Measurements from ENCODE around the gene RUNDC1. TPM values are rescaled to one million over a fixed set of nuclear protein-coding genes. Genes with fewer than 3 reads are reported as not detected.

The RUNDC1 gene
- polyA plus RNA-seq, 1 experiment: 12.9 TPM

GRCh38 chr17:43025290-43025657 lies 44.9 kb downstream of the RUNDC1 start:
- TF ChIP-seq, protein P1, sequence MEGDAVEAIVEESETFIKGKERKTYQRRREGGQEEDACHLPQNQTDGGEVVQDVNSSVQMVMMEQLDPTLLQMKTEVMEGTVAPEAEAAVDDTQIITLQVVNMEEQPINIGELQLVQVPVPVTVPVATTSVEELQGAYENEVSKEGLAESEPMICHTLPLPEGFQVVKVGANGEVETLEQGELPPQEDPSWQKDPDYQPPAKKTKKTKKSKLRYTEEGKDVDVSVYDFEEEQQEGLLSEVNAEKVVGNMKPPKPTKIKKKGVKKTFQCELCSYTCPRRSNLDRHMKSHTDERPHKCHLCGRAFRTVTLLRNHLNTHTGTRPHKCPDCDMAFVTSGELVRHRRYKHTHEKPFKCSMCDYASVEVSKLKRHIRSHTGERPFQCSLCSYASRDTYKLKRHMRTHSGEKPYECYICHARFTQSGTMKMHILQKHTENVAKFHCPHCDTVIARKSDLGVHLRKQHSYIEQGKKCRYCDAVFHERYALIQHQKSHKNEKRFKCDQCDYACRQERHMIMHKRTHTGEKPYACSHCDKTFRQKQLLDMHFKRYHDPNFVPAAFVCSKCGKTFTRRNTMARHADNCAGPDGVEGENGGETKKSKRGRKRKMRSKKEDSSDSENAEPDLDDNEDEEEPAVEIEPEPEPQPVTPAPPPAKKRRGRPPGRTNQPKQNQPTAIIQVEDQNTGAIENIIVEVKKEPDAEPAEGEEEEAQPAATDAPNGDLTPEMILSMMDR (IDR thresholded peaks at IDR 0.05; ENCODE audit: insufficient read depth, low read depth, low read length): no peak
- Histone ChIP-seq H3K4me3 (ENCODE audit: low read depth, low read length) (peak overlapping the region; percentile 50), H3K36me3 (ENCODE audit: control insufficient read depth, insufficient read depth, low read length) (no peaks in the 10 kb centered on the region), H3K27me3 (ENCODE audit: control insufficient read depth, insufficient read depth, low read length) (peaks cover 2% of the 10 kb centered on the region; the same call in 1 of the 2 replicates)
- DNase-seq (ENCODE audit: low read depth): no peak
- ChIA-PET CTCF (interaction anchor here (0.6 to 1.7 kb wide), 6 partner anchors 82 to 314 kb away, joined by 3 to 12 read pairs (median 7); partner anchors contain the start of gene BRCA1), POLR2A (no interaction called here)

GRCh38 chr17:43025766-43026537 lies 45.6 kb downstream of the RUNDC1 start:
- TF ChIP-seq, protein P1 (IDR thresholded peaks at IDR 0.05; ENCODE audit: insufficient read depth, low read depth, low read length): no peak
- CTCF ChIA-PET: interaction anchor here (0.5 to 1.3 kb wide), 3 partner anchors 16 to 1211 kb away, joined by 3 to 7 read pairs (median 3); no protein-coding TSS in a partner anchor
- no peak for DNase-seq (ENCODE audit: low read depth)
- Histone ChIP-seq H3K36me3 (ENCODE audit: control insufficient read depth, insufficient read depth, low read length) (no peaks in the 10 kb centered on the region), H3K27me3 (ENCODE audit: control insufficient read depth, insufficient read depth, low read length) (peaks cover 2% of the 10 kb centered on the region; the same call in 1 of the 2 replicates), H3K4me3 (ENCODE audit: low read depth, low read length) (no peak overlapping the region)
- POLR2A ChIA-PET: no interaction called here

GRCh38 chr17:43026595-43026994 lies 46.2 kb downstream of the RUNDC1 start:
- TF ChIP-seq, protein P1 (IDR thresholded peaks at IDR 0.05; ENCODE audit: insufficient read depth, low read depth, low read length): no peak
- POLR2A ChIA-PET: no interaction called here
- no peak for DNase-seq (ENCODE audit: low read depth)
- Histone ChIP-seq H3K27me3 (ENCODE audit: control insufficient read depth, insufficient read depth, low read length) (peaks cover 2% of the 10 kb centered on the region; the same call in 1 of the 2 replicates), H3K36me3 (ENCODE audit: control insufficient read depth, insufficient read depth, low read length) (no peaks in the 10 kb centered on the region), H3K4me3 (ENCODE audit: low read depth, low read length) (no peak overlapping the region)
- CTCF ChIA-PET: interaction anchor here (1.3 kb wide), 1 partner anchor 16 kb away, joined by 7 read pairs; no protein-coding TSS in a partner anchor

DNA sequence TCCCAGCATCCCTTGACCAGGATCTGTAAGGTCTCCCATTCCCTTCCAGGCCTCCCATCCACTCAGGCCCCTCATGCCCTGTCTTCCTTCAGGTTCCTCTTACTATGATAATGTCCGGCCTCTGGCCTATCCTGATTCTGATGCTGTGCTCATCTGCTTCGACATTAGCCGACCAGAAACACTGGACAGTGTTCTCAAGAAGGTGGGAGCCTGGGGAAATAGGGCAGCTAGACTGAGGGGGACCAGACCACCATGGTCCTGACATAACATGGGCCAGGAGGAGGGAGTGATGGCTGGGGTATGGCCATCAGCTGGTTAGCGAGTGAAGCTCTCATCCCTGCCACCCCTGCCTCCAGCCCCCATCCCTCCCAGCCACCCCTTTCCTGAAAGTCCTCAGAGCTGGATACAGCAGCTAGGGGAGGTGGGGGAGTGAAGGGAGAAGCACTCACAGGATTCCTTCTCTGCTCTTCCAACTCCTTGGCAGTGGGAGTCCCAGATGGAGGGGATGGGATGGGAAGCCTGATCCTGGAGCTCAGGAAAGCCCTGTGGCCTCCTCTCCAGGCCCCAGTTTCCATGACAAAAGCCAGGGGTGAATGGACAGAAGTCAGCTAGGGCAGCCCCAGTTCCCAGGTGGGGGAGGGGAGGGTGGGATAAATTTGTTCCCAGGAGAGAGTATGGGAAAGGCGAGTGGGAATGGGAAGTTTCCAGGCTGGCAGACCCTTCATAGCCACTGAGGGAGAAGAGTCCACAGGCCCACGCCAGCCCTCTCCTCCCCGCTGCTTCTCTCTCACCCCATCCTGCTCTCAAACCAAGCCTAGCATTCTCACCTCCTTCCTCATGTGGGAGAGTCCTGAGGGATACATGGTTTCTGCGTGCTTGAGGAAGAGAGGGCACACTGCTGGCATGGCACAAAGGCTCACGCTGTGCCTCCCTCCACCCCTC lies 47.0 kb downstream of the RUNDC1 start:
- CTCF ChIA-PET: no interaction called here
- Histone ChIP-seq H3K36me3 (ENCODE audit: control insufficient read depth, insufficient read depth, low read length) (no peaks in the 10 kb centered on the region), H3K27me3 (ENCODE audit: control insufficient read depth, insufficient read depth, low read length) (peaks cover 2% of the 10 kb centered on the region; the same call in 1 of the 2 replicates), H3K4me3 (ENCODE audit: low read depth, low read length) (no peak overlapping the region)
- no peak for DNase-seq (ENCODE audit: low read depth)
- POLR2A ChIA-PET: no interaction called here
- TF ChIP-seq, protein P1 (IDR thresholded peaks at IDR 0.05; ENCODE audit: insufficient read depth, low read depth, low read length): no peak
